Measurements from ENCODE around the gene ENO1.

- TF ChIP-seq POLR2AphosphoS5 (IDR thresholded peaks at IDR 0.05; ENCODE audit: low read length) (no peak), CREB1 (IDR thresholded peaks at IDR 0.05; ENCODE audit: low read depth) (no peak), RAD21 (IDR thresholded peaks at IDR 0.05; ENCODE audit: insufficient read depth, low read depth, low read length) (no peak), SMARCA5 (IDR thresholded peaks at IDR 0.05) (no peak)
- TF ChIP-seq, protein P1, sequence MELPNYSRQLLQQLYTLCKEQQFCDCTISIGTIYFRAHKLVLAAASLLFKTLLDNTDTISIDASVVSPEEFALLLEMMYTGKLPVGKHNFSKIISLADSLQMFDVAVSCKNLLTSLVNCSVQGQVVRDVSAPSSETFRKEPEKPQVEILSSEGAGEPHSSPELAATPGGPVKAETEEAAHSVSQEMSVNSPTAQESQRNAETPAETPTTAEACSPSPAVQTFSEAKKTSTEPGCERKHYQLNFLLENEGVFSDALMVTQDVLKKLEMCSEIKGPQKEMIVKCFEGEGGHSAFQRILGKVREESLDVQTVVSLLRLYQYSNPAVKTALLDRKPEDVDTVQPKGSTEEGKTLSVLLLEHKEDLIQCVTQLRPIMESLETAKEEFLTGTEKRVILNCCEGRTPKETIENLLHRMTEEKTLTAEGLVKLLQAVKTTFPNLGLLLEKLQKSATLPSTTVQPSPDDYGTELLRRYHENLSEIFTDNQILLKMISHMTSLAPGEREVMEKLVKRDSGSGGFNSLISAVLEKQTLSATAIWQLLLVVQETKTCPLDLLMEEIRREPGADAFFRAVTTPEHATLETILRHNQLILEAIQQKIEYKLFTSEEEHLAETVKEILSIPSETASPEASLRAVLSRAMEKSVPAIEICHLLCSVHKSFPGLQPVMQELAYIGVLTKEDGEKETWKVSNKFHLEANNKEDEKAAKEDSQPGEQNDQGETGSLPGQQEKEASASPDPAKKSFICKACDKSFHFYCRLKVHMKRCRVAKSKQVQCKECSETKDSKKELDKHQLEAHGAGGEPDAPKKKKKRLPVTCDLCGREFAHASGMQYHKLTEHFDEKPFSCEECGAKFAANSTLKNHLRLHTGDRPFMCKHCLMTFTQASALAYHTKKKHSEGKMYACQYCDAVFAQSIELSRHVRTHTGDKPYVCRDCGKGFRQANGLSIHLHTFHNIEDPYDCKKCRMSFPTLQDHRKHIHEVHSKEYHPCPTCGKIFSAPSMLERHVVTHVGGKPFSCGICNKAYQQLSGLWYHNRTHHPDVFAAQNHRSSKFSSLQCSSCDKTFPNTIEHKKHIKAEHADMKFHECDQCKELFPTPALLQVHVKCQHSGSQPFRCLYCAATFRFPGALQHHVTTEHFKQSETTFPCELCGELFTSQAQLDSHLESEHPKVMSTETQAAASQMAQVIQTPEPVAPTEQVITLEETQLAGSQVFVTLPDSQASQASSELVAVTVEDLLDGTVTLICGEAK (IDR thresholded peaks at IDR 0.05; ENCODE audit: borderline replicate concordance), result no peak
- TF ChIP-seq, protein P2, sequence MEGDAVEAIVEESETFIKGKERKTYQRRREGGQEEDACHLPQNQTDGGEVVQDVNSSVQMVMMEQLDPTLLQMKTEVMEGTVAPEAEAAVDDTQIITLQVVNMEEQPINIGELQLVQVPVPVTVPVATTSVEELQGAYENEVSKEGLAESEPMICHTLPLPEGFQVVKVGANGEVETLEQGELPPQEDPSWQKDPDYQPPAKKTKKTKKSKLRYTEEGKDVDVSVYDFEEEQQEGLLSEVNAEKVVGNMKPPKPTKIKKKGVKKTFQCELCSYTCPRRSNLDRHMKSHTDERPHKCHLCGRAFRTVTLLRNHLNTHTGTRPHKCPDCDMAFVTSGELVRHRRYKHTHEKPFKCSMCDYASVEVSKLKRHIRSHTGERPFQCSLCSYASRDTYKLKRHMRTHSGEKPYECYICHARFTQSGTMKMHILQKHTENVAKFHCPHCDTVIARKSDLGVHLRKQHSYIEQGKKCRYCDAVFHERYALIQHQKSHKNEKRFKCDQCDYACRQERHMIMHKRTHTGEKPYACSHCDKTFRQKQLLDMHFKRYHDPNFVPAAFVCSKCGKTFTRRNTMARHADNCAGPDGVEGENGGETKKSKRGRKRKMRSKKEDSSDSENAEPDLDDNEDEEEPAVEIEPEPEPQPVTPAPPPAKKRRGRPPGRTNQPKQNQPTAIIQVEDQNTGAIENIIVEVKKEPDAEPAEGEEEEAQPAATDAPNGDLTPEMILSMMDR (IDR thresholded peaks at IDR 0.05 in 2 of 3, conservative IDR thresholded peaks at IDR 0.05 in 1 of 3; ENCODE audit: control insufficient read depth in 2 of 3, extremely low read depth in 1 of 3, insufficient read depth in 1 of 3, low read depth in 3 of 3, low read length in 3 of 3), result no peak
Measured at GRCh38 chr1:8922962-8923361, 44.5 kb upstream of the ENO1 start.

Measured in GM12878 (cell line).